ENCODE results near the gene ALKBH7.

DNA sequence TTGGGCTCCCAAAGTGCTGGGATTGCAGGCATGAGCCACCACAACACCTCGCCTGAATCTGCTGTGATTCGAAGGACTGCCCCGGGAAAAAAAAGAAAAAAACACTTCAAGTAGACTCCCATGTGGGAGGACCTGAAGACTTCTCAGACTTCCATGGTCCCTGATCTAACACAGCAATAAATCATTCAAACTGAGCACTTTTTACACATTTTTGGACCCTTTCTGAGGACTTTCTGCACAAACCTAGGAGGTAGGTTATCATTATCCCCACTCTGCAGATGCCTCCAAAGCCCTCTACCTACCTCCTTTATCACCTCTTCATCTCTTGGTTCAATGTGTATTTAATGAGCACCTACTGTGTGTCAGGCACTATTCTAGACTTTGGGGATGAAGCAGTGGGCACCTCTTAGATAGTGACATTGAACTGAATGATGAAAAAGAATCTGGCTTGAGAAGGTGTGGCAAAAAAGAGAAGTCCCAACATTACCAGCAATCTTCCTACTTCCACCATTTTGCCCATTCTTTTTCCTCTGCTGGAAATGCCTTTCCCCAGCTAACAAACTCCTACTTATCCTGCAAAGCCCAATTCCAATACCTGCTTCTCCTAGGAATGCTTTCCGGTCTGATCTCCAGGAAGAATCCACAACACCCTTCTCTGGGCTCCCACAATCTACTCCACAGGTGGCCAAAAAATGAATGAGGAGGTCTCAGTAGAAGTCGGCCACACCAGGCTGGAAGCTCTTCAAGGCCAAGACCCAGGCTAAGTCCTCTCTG, 12.8 kb upstream of the ALKBH7 start:
- TF ChIP-seq, protein P1, sequence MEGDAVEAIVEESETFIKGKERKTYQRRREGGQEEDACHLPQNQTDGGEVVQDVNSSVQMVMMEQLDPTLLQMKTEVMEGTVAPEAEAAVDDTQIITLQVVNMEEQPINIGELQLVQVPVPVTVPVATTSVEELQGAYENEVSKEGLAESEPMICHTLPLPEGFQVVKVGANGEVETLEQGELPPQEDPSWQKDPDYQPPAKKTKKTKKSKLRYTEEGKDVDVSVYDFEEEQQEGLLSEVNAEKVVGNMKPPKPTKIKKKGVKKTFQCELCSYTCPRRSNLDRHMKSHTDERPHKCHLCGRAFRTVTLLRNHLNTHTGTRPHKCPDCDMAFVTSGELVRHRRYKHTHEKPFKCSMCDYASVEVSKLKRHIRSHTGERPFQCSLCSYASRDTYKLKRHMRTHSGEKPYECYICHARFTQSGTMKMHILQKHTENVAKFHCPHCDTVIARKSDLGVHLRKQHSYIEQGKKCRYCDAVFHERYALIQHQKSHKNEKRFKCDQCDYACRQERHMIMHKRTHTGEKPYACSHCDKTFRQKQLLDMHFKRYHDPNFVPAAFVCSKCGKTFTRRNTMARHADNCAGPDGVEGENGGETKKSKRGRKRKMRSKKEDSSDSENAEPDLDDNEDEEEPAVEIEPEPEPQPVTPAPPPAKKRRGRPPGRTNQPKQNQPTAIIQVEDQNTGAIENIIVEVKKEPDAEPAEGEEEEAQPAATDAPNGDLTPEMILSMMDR (conservative IDR thresholded peaks at IDR 0.05; ENCODE audit: low read length): no peak
- no peak for TF ChIP-seq EZH2phosphoT487 (IDR thresholded peaks at IDR 0.05; ENCODE audit: borderline replicate concordance, low read depth, low read length)
